Fibroblast of lung (primary cell): Measurements from ENCODE around the gene KAZALD1. TPM values are rescaled to one million over a fixed set of nuclear protein-coding genes. Genes with fewer than 3 reads are reported as not detected.

Source experiments
- DNase-seq, 2 donors: peaks; one replicate each; pipeline versions ENCODE4 v3.0.0 to v3.0.0-alpha.2; 2010; ENCODE audit warnings: low read depth in 2 of 2
- H2AFZ ChIP-seq: 2 replicates; pipeline ENCODE4 v1.5.1; 2012; ENCODE audit warnings: low read length, control low read depth, inconsistent platforms
- H3K27ac ChIP-seq: 2 replicates; pipeline ENCODE4 v1.5.1; 2011; ENCODE audit warnings: low read length, control low read depth; ENCODE audit not compliant: insufficient read depth
- H3K27me3 ChIP-seq: 2 replicates; pipeline ENCODE4 v1.5.1; 2011; ENCODE audit warnings: mild to moderate bottlenecking, low read length; ENCODE audit not compliant: control insufficient read depth, insufficient read depth
- H3K36me3 ChIP-seq: 2 replicates; pipeline ENCODE4 v1.5.1; 2011; ENCODE audit warnings: low read length; ENCODE audit not compliant: control insufficient read depth, insufficient read depth
- H3K4me1 ChIP-seq: 2 replicates; pipeline ENCODE4 v1.5.1; 2011; ENCODE audit warnings: low read length; ENCODE audit not compliant: control insufficient read depth, insufficient read depth; ENCODE audit errors: extremely low read depth
- H3K4me2 ChIP-seq: 2 replicates; pipeline ENCODE4 v1.5.1; 2011; ENCODE audit warnings: low read length, control low read depth; ENCODE audit not compliant: insufficient read depth; ENCODE audit errors: extremely low read depth
- H3K4me3 ChIP-seq, 4 experiments: fragments of 200-600 bp in 1 of 4; sonication (generic) in 1 of 4; replicated peaks in 1 of 4; 2 replicates each; pipeline ENCODE4 v1.5.1; 2011 to 2016; ENCODE audit warnings: low read length in 4 of 4, low read depth in 3 of 4, mild to moderate bottlenecking in 3 of 4, control low read depth in 2 of 4, inconsistent platforms in 1 of 4, mixed read lengths in 1 of 4; ENCODE audit not compliant: insufficient read depth in 1 of 4; ENCODE audit errors: control extremely low read depth in 1 of 4
- H3K79me2 ChIP-seq: 2 replicates; pipeline ENCODE4 v1.5.1; 2012; ENCODE audit warnings: mild to moderate bottlenecking, low read length, inconsistent platforms; ENCODE audit not compliant: control insufficient read depth, insufficient read depth
- H3K9ac ChIP-seq: 2 replicates; pipeline ENCODE4 v1.5.1; 2011; ENCODE audit warnings: mild to moderate bottlenecking, low read length, control low read depth; ENCODE audit not compliant: insufficient read depth
- H3K9me3 ChIP-seq: 2 replicates; pipeline ENCODE4 v1.5.1; 2012; ENCODE audit warnings: low read depth, low read length; ENCODE audit not compliant: control insufficient read depth, insufficient read depth
- H4K20me1 ChIP-seq: 2 replicates; pipeline ENCODE4 v1.5.1; 2011; ENCODE audit warnings: low read length; ENCODE audit not compliant: control insufficient read depth, insufficient read depth; ENCODE audit errors: extremely low read depth
- CTCF ChIP-seq, 2 donors: IDR thresholded peaks in 1 of 2; conservative IDR thresholded peaks in 1 of 2; 1 replicate in 1 of 2; 2 replicates in 1 of 2; pipeline ENCODE4 v1.5.1; 2011 to 2012; ENCODE audit warnings: low read length in 2 of 2, control low read depth in 1 of 2, inconsistent platforms in 1 of 2, low read depth in 1 of 2, mild to moderate bottlenecking in 1 of 2
- EZH2 ChIP-seq: IDR thresholded peaks from 2 replicates; pipeline ENCODE4 v1.5.1; 2012; ENCODE audit warnings: low read length, control low read depth, mild to moderate bottlenecking; ENCODE audit errors: missing control alignments
- polyA plus RNA-seq, 2 donors: library from polyadenylated mRNA; depleted of rRNA in 1 of 2; stranded (reverse) in 1 of 2; unstranded in 1 of 2; fragments of >200 nt; gene quantifications; 2 replicates each; pipeline ENCODE4 v1.2.1, GENCODE V29; 2011 to 2012; ENCODE audit warnings: missing spikeins in 1 of 2
- total RNA-seq: library from RNA; depleted of rRNA; stranded (reverse); fragments of >200 nt; gene quantifications from 2 replicates; pipeline ENCODE4 v1.2.1, GENCODE V29; 2014

The KAZALD1 gene
- total and polyA plus RNA-seq, 2 donors (not counting 1 experiment from before 2014, with no cell fraction given), result 4.6 to 19.8 TPM

- H3K9ac ChIP-seq, result peak overlapping the region; percentile 52
- no peaks in the 10 kb centered on the region for H4K20me1 ChIP-seq
- H3K27me3 ChIP-seq, result no peaks in the 10 kb centered on the region
- peaks cover 5% of the 10 kb centered on the region for H3K79me2 ChIP-seq
- peak overlapping the region; percentile 38 to 65 (median 54) for H3K4me3 ChIP-seq
- H3K27ac ChIP-seq, result peak overlapping the region; percentile 56
- peak overlapping the region; percentile 46 for H2AFZ ChIP-seq
- TF ChIP-seq EZH2, result no peak
- no peak for TF ChIP-seq CTCF (conservative IDR thresholded peaks at IDR 0.05 in 1 of 2, IDR thresholded peaks at IDR 0.05 in 1 of 2; ENCODE audit: low read depth in 1 of 2, low read length in 2 of 2)
- H3K36me3 ChIP-seq, result no peaks in the 10 kb centered on the region
- peak overlapping the region; percentile 86 for H3K4me2 ChIP-seq
- no peak for DNase-seq
- no peaks in the 10 kb centered on the region for H3K9me3 ChIP-seq
- H3K4me1 ChIP-seq, result peaks cover 7% of the 10 kb centered on the region
Measured at GRCh38 chr10:101066896-101067355, 5.1 kb downstream of the KAZALD1 start.

GRCh38 chr10:101067356-101068083, 5.7 kb downstream of the KAZALD1 start:
- Histone ChIP-seq H3K4me3 (peak overlapping the region; percentile 38 to 65 (median 54)), H3K9me3 (no peaks in the 10 kb centered on the region), H2AFZ (peak overlapping the region; percentile 46), H4K20me1 (no peaks in the 10 kb centered on the region), H3K4me2 (peak overlapping the region; percentile 86), H3K79me2 (no peaks in the 10 kb centered on the region), H3K9ac (peak overlapping the region; percentile 52), H3K4me1 (peaks cover 7% of the 10 kb centered on the region), H3K27ac (peak overlapping the region; percentile 56), H3K27me3 (no peaks in the 10 kb centered on the region), H3K36me3 (no peaks in the 10 kb centered on the region)
- peak; percentile 70 to 85 for DNase-seq
- TF ChIP-seq EZH2, result no peak
- peak; percentile 82 to 89 for TF ChIP-seq CTCF (conservative IDR thresholded peaks at IDR 0.05 in 1 of 2, IDR thresholded peaks at IDR 0.05 in 1 of 2; ENCODE audit: low read depth in 1 of 2, low read length in 2 of 2)

GRCh38 chr10:101069441-101069840, 7.7 kb downstream of the KAZALD1 start:
- H3K4me3 ChIP-seq, result no peak overlapping the region
- no peaks in the 10 kb centered on the region for H3K79me2 ChIP-seq
- H3K36me3 ChIP-seq, result no peaks in the 10 kb centered on the region
- H3K4me2 ChIP-seq, result no peak overlapping the region
- TF ChIP-seq CTCF (conservative IDR thresholded peaks at IDR 0.05 in 1 of 2, IDR thresholded peaks at IDR 0.05 in 1 of 2; ENCODE audit: low read depth in 1 of 2, low read length in 2 of 2), result no peak
- TF ChIP-seq EZH2, result no peak
- H3K27ac ChIP-seq, result no peak overlapping the region
- peaks cover 7% of the 10 kb centered on the region for H3K4me1 ChIP-seq
- no peak overlapping the region for H2AFZ ChIP-seq
- H3K27me3 ChIP-seq, result peaks cover 17% of the 10 kb centered on the region
- H3K9ac ChIP-seq, result no peak overlapping the region
- no peak for DNase-seq
- H4K20me1 ChIP-seq, result no peaks in the 10 kb centered on the region
- no peaks in the 10 kb centered on the region for H3K9me3 ChIP-seq
